Stimulated activated CD4-positive, alpha-beta T cell treated with anti-CD3 and anti-CD28 coated beads, Interleukin-15, amount 100 ng/mL, for 48 hours (primary cell): Measurements from ENCODE around the gene TAGAP.

ENCODE experiments used
- DNase-seq, 2 donors: peaks; one replicate each; pipeline ENCODE4 v3.0.0-alpha.2; 2020; ENCODE audit warnings: low read depth in 2 of 2

TAGAP gene

DNA sequence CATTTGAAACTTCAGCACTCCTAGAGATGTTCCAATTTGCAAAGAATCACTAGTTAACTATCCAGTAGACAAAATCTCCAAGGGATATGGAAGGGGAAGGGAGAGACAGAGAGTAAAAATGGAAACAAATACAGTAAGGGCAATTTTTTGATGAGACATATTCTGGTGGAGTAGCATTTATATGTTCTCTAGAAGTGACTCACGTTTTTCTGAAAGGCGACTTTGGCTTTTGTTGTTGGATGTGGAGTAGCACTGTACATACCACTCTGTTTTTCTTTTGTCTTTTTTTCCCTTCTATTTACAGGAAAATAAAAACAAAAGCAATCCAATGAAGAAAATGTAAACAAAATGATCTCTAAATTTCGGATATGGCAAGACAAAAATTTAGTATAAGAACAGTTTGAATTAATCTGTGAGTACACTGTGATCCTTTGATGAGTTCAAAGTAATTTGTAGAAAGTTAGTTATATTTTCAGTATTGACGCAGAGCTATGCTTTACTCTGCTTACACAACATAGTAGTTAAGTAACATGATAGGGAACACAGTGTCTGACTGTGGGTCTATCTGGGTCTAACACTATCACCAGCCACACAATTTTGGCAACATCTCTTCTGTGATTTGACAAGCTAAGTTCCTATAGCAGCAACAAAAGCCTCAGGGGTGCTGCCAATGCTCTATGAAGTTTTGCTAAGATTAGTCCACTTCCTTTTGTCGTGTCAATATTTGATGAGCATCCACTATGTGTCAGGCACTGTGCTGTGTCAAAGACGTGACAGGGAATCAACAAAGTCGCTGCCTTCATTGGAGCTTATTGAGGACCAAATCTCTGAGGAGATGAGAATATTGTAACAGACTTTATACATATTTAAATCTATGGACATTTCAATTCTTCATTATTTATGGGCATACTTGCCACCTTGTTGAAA lies 27.3 kb upstream of the TAGAP start:
- no peak for DNase-seq

DNA sequence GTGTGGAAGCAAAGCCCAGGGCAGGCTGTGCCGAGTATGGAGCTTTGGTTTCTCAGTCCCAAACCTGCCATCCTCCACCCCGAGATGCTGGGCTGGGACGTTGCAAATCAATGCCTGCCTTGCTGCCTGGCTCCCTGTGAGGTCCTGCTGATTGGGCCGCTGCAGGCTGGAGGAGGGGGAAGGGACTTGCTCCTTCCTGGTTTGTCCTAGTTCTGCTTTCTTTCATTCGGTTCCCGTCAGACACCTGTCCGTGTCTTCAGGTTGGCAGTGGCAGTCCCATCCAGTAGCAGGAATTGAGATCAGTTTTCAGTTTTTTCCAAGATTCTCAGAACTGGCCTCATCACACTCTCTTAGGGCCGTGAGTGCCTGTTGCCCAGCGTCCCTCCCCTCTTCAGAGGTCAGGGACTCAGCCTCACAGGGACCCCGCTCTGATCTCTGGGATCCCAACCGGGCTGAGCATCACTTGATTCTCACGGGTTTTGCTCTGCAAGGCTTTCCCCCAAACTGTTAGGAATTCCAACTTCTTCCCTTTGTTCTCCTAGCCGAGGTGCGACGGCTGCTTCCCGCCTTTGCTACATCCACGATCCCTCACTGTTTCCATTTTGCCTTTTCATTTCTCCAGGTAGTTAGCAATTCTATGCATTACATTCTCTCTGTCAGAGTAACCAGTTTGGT lies 24.2 kb upstream of the TAGAP start:
- DNase-seq, result no peak

DNA sequence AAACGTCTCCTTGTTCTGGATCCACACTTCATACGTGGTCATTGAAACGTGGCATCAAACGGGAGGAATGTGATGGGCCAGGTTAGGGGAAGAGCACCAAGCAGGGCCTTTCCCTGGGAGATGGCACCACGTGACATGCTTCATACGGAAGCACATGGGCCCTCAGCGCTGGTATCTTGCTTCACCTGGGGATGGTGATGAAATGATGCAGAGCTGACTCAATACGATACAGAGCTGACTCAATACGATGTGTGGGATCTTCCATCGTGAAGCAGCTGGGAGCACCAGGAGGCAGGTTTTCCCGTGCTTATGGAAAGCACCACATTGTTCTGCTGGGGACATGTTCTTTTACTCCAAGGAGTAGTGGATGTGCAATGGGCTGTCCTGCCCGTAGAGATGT lies 22.5 kb upstream of the TAGAP start:
- DNase-seq, result peak in 1 of 2 donors; percentile 27

DNA sequence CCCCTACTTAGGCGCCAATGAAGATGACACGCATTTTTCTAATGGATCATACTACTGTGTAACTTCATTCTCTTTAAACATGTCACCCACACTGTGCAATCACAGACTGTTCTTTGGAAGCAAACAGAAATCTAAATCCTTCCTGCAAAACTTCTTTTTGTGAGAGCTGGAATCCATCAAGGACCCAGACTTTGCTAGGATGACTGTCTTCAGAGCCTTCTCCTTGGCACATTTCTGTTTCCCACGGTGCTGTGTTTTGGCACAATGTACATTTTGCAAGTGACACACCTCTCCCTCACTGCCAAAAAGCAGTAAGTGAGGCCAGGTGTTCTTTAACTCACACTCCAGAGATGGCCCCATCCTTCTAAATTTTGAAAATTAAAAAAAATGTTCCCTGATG lies 21.7 kb upstream of the TAGAP start:
- DNase-seq, result no peak

DNA sequence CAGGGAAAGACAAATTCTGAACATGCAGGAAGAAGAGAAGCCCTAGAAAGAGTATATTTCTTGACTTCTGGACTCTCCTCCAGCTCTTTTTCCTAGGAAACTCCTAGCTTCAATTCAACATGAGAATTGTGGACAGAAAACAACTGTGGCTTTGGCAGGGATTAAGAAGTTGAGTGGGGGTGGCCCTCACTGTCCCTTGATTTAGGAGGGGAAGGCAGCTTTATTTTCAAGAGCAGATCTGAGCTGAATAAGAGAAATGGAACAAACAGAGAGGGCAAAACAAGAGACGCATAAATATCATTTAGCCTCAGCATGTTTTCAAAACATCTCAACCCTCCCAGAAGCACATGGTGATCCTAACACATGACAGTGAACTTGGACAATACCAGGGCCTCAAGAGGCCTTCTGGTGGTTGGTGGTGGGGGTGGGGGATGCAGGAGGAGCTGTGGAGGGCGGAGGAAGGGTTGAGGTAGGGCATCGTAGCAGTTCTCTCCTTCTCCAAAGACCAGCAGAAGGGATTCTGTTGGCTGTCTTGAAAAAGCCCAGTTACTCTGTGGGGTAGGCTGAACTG lies 21.1 kb upstream of the TAGAP start:
- no peak for DNase-seq

DNA sequence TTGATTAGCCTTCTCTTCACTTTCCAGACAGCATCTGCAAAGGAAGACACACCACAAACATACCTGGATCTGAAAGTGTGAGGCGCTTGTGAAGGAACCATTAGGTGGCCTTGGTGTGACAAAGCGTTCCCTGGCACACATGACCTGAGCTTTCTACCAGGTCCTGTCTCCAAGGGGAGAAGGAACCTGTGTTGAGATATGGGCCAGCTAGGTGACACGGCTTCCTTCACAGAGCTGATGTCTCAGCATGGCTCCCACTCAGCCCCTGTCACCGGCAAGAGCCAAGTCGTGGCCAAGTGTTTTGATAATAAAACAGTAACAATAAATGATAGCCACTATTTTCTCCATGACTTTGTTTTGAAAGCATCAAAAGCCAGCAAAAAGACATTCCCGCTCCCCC lies 20.3 kb upstream of the TAGAP start:
- no peak for DNase-seq

DNA sequence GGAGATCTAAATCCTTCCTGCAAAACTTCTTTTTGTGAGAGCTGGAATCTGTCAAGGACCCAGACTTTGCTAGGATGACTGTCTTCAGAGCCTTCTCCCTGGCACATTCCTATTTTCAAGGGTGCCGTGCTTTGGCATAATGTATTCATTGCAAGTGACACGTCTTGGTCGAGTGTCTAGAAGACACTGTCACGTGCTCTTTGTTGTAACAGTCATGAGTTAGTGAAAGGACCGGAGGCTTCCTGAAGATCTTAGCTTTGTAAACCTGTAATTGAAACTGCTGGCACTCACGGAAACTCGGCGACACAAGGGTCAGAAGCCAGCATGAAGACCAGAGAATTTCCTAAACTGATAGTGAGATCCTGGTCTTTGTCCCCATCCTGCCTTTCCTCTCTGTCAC lies 19.7 kb upstream of the TAGAP start:
- DNase-seq, result no peak

DNA sequence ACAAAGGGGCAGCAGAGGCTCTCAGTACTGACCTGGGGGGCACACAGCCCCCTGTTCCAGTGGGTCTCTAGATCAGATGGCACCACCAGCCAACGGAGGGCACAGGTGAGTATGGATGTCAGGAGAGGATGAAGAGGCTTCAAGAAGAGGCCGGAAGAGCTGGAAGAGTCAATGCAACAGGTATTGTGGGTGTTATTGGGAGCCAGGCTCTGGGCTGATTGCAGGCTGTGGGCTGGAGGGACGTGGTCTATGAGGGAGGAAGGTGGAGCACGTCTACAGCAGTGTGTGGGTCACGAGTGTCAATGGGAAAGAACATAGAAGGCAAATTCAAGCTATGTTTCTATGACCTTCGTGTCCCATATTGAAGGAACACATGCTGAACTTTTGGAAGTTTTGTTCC lies 18.8 kb upstream of the TAGAP start:
- DNase-seq, result no peak

DNA sequence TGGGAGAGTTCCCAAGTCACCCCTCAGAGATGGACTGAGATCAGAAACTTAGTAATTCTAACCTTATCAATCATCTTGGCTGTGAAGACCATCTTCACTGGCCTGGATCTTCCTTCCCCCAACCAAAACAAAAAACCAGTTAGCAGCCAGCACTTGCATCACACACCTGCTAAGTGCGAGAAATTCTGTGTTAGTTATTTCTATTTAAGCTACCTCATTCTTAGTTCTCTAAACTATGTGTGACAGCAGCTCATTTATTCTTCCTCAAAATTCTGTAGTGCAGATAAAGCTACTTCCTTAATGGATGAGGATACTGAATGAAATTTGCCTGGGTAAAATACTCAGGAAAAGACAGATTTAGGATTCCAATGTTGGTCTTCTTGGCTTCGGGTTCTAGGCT lies 18.2 kb upstream of the TAGAP start:
- no peak for DNase-seq

DNA sequence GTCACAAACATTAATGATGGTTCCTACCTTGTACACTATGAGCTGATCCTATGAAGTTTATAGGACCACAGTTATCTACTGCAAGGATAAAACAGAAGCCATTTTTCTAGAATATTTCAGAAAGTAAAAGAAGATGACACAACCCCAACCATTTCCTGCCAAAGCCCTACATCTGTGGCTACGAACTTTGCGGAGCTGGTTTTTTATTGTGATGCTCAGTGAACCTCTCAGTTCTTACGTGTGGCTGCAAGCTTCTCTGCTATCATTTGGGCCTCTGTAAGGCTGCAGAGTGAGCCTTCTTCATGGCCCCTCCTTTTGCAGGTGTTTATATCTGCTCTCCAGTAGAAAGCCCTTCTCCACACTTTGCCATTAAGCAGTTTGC lies 17.8 kb upstream of the TAGAP start:
- DNase-seq, result no peak

DNA sequence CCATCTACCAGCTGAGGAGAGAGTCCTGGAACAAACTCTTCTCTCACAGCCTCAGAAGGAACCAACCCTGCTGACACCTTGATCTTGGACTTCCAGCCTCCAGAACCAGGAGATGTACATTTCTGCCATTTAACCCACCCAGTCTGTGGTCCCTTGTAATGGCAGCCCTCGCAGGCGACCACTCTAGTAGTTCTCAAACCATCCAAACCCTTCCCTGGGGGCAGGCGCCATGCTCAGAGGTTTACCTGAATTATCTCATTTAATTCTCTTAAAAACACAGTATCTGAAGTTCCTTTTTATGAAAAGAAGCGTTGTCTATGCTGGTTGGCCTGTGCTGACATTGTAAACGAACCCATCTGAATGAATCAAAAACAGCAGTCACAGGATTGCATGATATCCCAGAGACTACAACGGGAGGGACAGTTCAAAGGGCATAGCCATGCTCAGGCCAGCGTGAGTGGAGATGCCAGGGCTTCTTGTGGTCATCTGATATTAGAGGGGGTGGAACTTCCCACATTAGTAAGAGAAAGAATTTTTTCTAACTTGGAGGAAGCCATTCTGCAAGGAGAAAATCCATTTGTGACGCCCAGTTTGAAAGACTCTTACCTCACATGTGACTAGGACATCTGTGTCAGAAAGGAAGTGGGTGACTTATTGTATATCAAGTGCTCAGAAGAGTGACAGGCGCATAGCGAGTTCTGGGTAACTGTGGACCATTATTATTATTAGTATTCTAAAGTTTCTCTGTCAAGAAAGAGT lies 17.2 kb upstream of the TAGAP start:
- no peak for DNase-seq

DNA sequence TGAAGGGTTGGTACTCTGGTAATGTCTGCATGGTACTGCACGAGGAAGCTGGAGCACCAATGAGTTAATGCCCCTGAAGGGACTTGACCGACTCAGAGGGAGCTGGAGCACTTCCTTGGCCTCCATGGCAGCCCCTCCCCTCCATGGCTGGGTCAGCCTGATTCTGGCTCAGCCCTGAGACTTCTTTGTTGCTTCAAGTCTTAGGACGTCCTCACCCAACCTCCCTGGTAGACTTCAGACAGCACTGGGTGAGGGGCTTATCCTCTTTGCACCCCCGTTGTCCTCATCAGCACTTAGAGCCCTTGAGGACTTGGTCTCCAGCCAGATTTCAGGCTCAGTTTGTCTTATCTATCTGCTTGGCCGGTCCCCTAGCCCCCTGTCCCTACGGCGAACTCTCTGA lies 16.4 kb upstream of the TAGAP start:
- no peak for DNase-seq

DNA sequence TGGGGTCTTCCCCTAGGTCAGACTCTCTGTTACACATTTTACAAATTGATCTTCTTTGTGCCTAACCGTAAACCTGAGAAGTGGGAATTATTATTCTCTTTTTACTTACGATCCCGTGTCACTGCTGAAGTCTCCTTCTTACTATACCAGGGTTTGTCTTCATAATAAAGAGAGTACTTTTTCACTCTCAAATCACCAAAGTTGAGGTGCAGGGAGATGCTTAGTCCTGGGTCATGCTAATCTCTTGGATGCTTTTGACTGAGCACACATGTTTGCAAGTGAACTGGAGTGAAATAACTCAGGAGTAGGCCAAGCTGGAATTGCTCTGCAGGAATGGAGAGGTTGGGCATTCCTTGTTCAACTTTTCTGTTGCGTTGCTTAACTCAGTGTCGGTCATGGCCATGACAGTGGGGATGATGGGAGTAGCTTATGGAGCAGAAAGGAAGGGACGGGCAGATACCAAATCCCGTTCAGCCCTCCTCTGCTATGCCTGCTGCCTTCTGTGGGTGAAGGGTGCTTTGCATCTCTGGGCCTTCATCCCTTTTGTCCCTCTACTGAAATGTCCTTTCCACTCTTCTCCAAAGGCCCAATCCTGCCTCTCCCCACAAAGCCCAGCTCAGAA lies 15.2 kb upstream of the TAGAP start:
- DNase-seq, result no peak

DNA sequence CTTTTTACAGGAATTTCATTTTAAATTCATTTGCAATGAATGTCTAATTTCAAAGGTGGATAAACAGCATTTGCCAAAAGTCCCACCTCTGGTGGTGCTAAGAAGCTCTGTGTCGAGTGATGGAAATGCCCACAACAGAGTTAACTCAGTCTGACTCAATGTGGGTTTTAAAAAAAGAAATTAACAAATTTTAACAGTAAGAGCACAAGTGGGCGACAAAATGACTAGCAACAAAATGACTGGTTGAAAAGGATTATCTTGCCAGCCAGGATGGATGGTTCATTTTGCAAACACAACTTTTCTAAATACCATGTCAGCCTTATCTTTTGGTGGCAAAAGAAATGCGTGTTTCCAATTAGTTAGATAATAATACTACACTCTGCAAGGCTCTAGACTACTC lies 14.3 kb upstream of the TAGAP start:
- DNase-seq, result no peak

DNA sequence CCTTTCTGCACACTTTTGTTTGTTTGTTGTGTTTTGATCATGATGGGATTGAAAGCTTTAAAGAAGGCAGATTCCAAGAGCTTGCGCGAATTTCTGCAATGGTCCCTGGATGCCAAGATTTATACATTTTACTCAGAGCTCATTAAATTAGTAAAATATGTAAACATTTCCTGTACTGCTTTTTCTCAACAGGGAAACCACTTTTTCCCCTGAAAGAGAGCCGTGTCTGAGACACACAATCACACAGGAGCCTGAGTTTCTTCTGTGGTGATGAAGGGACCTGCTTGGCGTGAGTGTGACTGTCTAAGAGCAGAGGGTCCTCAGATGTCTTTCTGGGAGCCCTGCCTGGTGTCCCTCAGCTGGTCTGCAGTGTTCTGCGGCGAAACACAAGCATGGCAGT lies 12.1 kb upstream of the TAGAP start:
- no peak for DNase-seq

DNA sequence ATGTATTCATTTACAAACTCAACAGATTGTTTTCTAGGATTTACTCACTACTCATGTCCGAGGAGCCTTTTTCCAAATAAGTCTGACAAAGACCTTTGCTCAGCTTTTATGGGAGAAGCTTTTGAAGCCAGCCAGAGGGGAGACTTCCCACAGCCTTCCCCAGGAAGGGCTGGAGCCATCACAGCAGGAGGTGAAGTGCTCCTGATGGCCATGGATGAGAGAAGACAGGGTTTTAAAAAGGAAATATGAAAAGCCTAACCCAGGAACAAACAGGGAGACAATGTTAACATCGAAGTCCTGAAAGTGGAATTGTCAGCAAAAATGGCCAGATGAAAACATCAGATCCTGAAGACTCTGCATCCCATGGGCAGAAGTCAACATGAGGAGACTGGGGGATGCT lies 11.6 kb upstream of the TAGAP start:
- no peak for DNase-seq

DNA sequence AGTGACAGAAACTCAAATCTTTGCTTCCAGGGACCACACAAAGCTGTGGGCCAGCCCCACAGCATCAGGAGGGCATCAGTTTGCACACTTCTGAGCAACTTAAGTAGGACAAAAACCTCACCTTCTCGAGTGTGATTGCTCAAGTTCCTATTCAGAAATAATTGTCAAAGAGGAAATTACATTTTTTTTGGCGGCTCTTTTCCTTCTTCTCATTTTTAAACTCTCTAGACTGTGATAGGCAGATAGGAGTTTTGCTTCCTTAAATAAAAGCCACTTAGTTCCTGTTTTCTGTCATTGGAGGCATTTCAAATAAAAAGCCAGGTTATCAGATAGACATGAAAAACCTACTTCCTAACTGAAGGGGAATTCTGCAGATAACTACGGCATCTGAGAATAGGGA lies 11.2 kb upstream of the TAGAP start:
- DNase-seq, result no peak

DNA sequence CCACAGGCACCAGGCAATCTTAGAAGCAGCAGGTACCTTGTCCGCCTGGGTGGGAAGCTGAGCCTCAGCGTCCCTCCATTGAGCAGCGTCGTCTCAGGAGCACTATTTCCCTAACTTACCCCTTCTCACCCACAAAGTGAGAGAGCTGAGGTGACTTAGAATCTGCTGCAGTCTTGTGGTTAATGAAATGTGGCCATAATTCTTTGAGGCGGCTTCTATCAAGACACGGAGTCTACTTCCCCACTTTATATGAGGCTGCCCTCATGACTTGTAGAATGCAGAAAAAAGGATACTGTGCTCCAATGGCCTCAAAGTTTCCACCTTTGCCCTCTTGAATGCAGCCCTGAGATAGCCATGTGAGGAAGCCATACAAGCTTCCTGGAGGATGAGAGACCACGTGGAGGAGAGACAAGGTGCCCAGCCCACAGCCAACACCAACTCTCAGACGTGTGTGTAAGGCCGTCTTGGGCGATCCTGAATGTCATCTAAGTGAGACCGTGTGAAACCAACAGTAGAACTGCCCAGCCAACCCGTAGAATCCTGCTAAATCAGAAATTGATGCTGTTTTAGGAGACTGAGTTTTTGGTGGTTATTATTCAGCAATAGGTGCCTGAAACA lies 9.1 kb upstream of the TAGAP start:
- DNase-seq, result no peak

DNA sequence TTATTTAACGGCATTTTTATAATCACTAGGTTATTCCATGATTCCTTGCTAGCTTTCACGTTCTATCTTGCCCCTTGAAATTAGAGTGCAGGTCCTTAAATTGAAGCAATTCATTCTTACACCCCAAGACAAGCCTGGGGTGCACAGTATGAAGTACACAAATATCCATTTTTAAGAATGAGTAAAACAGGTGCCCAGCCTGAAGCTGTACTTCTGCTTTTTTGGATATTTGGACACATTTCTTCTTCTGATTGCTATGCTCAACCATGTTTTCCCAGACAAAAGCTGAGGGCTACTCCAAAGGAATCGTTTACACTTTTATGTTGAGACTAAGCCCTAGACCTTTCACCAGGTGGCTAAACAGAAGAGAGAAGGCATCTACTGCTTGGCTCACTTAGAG lies 7.9 kb upstream of the TAGAP start:
- DNase-seq, result no peak

DNA sequence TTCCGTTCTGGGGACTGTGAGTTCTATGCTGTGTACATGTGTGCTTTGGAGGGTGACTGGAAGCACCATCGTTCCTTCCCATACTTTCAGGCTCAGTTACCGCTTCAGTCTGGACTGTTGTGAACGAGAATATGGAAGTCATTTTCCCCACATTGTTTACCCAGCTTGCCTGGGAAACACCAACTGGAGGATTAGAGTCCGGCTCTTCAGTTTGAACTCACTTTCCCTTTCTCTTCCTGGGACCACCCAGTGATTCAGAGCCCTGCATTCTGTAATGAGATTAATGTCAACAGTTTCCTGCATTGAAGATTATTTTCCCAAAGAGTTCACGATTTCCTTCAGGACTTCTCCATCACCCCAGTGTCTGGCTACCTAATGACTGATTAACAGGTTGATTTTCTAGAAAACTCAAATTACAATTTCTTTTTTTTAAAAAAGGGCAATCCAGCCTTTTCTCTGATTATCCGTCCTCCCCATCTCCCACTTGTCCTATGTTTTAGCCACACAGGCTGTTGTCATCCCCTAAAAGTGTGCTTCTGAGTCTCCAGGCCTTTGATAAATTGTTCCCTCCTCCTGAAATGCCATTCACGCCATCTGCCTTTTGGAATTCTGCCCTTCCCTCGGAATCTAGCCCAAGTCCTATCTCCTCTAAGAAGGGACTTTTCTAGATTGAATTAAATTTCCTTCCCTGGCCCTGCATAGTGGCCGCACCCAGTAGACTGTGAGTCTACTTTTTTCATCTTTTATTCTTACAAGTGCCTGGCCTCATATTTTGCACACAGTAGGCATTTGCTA lies 3.3 kb upstream of the TAGAP start:
- DNase-seq, result no peak

DNA sequence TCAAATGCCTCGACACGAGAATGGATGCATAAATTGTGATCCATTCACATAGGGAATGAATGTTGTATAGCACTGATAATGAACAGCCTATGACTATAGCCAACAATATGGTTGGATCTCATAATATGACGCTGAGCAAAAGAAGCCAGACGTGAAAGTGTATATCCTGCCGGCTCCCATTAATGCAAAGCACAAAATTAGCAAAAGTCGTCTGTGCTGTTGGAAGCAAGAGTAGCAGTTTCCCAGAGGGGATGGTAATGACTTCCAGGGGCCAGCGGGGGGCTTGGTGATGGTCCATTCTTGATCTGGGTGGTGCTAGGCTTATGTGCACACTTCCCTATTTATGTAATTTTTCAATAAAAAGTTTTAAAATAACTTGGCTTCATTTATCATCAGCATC lies 1.0 kb upstream of the TAGAP start:
- DNase-seq, result no peak
